ENCODE measurements around the gene SIGLEC12.

- no peak for TF ChIP-seq CTCF (conservative IDR thresholded peaks at IDR 0.05; ENCODE audit: low read depth, low read length)
- no peak for TF ChIP-seq EZH2 (IDR thresholded peaks at IDR 0.05; ENCODE audit: borderline replicate concordance, low read depth, low read length, poor library complexity, severe bottlenecking)
These were observed 12.5 kb downstream of the SIGLEC12 start for GRCh38 chr19:51489113-51489512.
